HepG2 (cell line): ENCODE results near the gene C9orf43. TPM values are rescaled to one million over a fixed set of nuclear protein-coding genes. Genes with fewer than 3 reads are reported as not detected.

ENCODE experiments used
- ERF ChIP-seq: IDR thresholded peaks from 2 replicates; pipeline ENCODE4 v1.6.1; 2018; ENCODE audit warnings: missing biosample characterization, missing genetic modification reagents
- FOXK1 ChIP-seq: sonication (generic); formaldehyde crosslinking; IDR thresholded peaks from 2 replicates; pipeline ENCODE4 v1.4.0; 2020; ENCODE audit warnings: low read depth, missing genetic modification reagents, borderline replicate concordance
- HNF4A ChIP-seq: sonication (generic); formaldehyde crosslinking; IDR thresholded peaks from 2 replicates; pipeline ENCODE4 v1.4.0; 2020; ENCODE audit warnings: missing genetic modification reagents
- HNF4G ChIP-seq, 2 experiments: sonication (generic) in 1 of 2; formaldehyde crosslinking in 1 of 2; IDR thresholded peaks; 2 replicates each; pipeline versions ENCODE4 v1.4.0 to v1.6.1; 2011 to 2020; ENCODE audit warnings: borderline replicate concordance in 2 of 2, low read depth in 2 of 2, mild to moderate bottlenecking in 2 of 2, low read length in 1 of 2, missing genetic modification reagents in 1 of 2, moderate library complexity in 1 of 2
- KLF16 ChIP-seq, 2 experiments: sonication (generic) in 1 of 2; formaldehyde crosslinking in 1 of 2; IDR thresholded peaks; 2 replicates each; pipeline versions ENCODE4 v1.6.1 to v1.8.0; 2016 to 2023; ENCODE audit warnings: missing genetic modification reagents in 2 of 2, missing compliant biosample characterization in 1 of 2
- POLR2AphosphoS5 ChIP-seq: IDR thresholded peaks from 2 replicates; pipeline ENCODE4 v1.6.1; 2012; ENCODE audit warnings: low read depth, low read length
- TCF7 ChIP-seq: sonication (generic); IDR thresholded peaks from 2 replicates; pipeline ENCODE4 v1.6.1; 2016; ENCODE audit warnings: antibody characterized with exemption, low read depth
- ZNF136 ChIP-seq: sonication (generic); formaldehyde crosslinking; IDR thresholded peaks from 2 replicates; pipeline ENCODE4 v1.8.1; 2022; ENCODE audit warnings: low read depth, mild to moderate bottlenecking, moderate library complexity, missing genetic modification reagents
- ZNF205 ChIP-seq: IDR thresholded peaks from 2 replicates; pipeline ENCODE4 v1.6.1; 2018; ENCODE audit warnings: missing biosample characterization, missing genetic modification reagents
- ZNF264 ChIP-seq: sonication (generic); formaldehyde crosslinking; IDR thresholded peaks from 2 replicates; pipeline ENCODE4 v1.4.0; 2020; ENCODE audit warnings: missing genetic modification reagents
- ZNF501 ChIP-seq: sonication (generic); formaldehyde crosslinking; IDR thresholded peaks from 2 replicates; pipeline ENCODE4 v1.5.1; 2020; ENCODE audit warnings: mild to moderate bottlenecking, moderate library complexity, missing genetic modification reagents
- polyA plus RNA-seq, 8 experiments: library from polyadenylated mRNA; depleted of rRNA in 3 of 8; stranded (reverse) in 7 of 8; unstranded in 1 of 8; fragments of >200 nt; fragmentation: Illumina TruSeq in 4 of 8; extraction: Trizol in 4 of 8; gene quantifications; 2 replicates each; pipeline versions ENCODE4 v1.2.1 to v1.2.3, GENCODE V29; 2011 to 2016; ENCODE audit warnings: low read depth in 4 of 8, missing spikeins in 1 of 8, mixed read lengths in 1 of 8; ENCODE audit not compliant: insufficient read depth in 1 of 8
- total RNA-seq, 5 experiments: library from RNA; depleted of rRNA; stranded (reverse); fragments of >200 nt; fragmentation: Illumina TruSeq; extraction: Trizol; gene quantifications; 2 replicates each; pipeline ENCODE4 v1.2.3, GENCODE V29; 2016; ENCODE audit warnings: low read depth in 1 of 5
- TF ChIP-seq, protein P1 (sequence below): IDR thresholded peaks from 2 replicates; pipeline ENCODE4 v1.4.0; 2020; ENCODE audit warnings: mild to moderate bottlenecking, missing genetic modification reagents
- TF ChIP-seq, protein P2 (sequence below): sonication (generic); formaldehyde crosslinking; IDR thresholded peaks from 2 replicates; pipeline ENCODE4 v1.5.0; 2020; ENCODE audit warnings: mild to moderate bottlenecking, missing genetic modification reagents, borderline replicate concordance
- TF ChIP-seq, protein P3 (sequence below): sonication (generic); formaldehyde crosslinking; IDR thresholded peaks from 2 replicates; pipeline ENCODE4 v1.4.0; 2020; ENCODE audit warnings: missing genetic modification reagents
- TF ChIP-seq, protein P4 (sequence below), 2 experiments: sonication (generic) in 1 of 2; formaldehyde crosslinking in 1 of 2; IDR thresholded peaks; 2 replicates each; pipeline versions ENCODE4 v1.4.0 to v1.6.1; 2018 to 2020; ENCODE audit warnings: missing genetic modification reagents in 2 of 2, borderline replicate concordance in 1 of 2, low read depth in 1 of 2, mild to moderate bottlenecking in 1 of 2, missing biosample characterization in 1 of 2
- TF ChIP-seq, protein P5 (sequence below): IDR thresholded peaks from 2 replicates; pipeline ENCODE4 v1.6.1; 2018; ENCODE audit warnings: missing genetic modification reagents, mild to moderate bottlenecking, missing compliant biosample characterization

The C9orf43 gene
- total and polyA plus RNA-seq, 2 of the 13 experiments (the other 11 are each of a cell fraction or from before 2014, with no cell fraction given): 0.24 to 0.31 TPM

DNA sequence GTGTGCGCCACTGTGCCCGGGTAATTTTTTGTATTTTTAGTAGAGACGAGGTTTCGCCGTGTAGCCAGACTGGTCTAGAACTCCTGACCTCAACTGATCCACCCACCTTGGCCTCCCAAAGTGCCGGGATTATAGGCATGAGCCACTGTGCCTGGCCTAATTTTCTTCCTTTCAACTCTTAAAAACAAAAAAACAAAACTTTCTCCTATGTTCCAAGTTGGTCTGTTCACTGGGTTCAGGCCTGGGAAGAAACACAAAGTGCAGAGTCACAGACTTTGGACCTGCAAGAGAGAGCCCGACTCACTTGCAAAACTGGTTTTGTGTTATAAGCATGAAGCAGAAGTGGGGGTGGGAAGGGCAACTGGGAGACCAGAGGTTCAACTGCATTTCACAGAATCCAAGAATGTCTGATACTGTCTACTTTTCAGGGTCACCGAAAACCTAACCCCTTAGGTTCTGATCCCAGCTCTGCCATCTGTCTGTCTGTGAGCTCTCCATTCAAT is 28.6 kb upstream of the C9orf43 start (continued):
- TF ChIP-seq ZNF264 (CRISPR knock-in tag): peak; percentile 73; the same call in 1 of the 2 replicates
- TF ChIP-seq KLF16 (CRISPR knock-in tag; IDR thresholded peaks at IDR 0.05): peak in 1 of 2 experiments; percentile 34; a peak in 1 of 4 replicates
- TF ChIP-seq HNF4G (IDR thresholded peaks at IDR 0.05; ENCODE audit: borderline replicate concordance, low read depth, low read length): peak; percentile 95
- TF ChIP-seq HNF4G (CRISPR knock-in tag; IDR thresholded peaks at IDR 0.05; ENCODE audit: borderline replicate concordance, low read depth): peak; percentile 91; the same call in 1 of the 2 replicates
- peak; percentile 45 for TF ChIP-seq TCF7
- TF ChIP-seq, protein P1, sequence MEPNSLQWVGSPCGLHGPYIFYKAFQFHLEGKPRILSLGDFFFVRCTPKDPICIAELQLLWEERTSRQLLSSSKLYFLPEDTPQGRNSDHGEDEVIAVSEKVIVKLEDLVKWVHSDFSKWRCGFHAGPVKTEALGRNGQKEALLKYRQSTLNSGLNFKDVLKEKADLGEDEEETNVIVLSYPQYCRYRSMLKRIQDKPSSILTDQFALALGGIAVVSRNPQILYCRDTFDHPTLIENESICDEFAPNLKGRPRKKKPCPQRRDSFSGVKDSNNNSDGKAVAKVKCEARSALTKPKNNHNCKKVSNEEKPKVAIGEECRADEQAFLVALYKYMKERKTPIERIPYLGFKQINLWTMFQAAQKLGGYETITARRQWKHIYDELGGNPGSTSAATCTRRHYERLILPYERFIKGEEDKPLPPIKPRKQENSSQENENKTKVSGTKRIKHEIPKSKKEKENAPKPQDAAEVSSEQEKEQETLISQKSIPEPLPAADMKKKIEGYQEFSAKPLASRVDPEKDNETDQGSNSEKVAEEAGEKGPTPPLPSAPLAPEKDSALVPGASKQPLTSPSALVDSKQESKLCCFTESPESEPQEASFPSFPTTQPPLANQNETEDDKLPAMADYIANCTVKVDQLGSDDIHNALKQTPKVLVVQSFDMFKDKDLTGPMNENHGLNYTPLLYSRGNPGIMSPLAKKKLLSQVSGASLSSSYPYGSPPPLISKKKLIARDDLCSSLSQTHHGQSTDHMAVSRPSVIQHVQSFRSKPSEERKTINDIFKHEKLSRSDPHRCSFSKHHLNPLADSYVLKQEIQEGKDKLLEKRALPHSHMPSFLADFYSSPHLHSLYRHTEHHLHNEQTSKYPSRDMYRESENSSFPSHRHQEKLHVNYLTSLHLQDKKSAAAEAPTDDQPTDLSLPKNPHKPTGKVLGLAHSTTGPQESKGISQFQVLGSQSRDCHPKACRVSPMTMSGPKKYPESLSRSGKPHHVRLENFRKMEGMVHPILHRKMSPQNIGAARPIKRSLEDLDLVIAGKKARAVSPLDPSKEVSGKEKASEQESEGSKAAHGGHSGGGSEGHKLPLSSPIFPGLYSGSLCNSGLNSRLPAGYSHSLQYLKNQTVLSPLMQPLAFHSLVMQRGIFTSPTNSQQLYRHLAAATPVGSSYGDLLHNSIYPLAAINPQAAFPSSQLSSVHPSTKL: peak; percentile 83
- TF ChIP-seq ZNF501: 0 out of 2 replicates have a peak, but pooled peaks have one; percentile 17
- no peak for TF ChIP-seq ZNF136 (CRISPR knock-in tag)
- TF ChIP-seq, protein P2, sequence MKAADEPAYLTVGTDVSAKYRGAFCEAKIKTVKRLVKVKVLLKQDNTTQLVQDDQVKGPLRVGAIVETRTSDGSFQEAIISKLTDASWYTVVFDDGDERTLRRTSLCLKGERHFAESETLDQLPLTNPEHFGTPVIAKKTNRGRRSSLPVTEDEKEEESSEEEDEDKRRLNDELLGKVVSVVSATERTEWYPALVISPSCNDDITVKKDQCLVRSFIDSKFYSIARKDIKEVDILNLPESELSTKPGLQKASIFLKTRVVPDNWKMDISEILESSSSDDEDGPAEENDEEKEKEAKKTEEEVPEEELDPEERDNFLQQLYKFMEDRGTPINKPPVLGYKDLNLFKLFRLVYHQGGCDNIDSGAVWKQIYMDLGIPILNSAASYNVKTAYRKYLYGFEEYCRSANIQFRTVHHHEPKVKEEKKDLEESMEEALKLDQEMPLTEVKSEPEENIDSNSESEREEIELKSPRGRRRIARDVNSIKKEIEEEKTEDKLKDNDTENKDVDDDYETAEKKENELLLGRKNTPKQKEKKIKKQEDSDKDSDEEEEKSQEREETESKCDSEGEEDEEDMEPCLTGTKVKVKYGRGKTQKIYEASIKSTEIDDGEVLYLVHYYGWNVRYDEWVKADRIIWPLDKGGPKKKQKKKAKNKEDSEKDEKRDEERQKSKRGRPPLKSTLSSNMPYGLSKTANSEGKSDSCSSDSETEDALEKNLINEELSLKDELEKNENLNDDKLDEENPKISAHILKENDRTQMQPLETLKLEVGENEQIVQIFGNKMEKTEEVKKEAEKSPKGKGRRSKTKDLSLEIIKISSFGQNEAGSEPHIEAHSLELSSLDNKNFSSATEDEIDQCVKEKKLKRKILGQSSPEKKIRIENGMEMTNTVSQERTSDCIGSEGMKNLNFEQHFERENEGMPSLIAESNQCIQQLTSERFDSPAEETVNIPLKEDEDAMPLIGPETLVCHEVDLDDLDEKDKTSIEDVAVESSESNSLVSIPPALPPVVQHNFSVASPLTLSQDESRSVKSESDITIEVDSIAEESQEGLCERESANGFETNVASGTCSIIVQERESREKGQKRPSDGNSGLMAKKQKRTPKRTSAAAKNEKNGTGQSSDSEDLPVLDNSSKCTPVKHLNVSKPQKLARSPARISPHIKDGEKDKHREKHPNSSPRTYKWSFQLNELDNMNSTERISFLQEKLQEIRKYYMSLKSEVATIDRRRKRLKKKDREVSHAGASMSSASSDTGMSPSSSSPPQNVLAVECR: no peak; the same call in 1 of the 2 replicates
- TF ChIP-seq, protein P3, sequence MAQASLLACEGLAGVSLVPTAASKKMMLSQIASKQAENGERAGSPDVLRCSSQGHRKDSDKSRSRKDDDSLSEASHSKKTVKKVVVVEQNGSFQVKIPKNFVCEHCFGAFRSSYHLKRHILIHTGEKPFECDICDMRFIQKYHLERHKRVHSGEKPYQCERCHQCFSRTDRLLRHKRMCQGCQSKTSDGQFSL (CRISPR knock-in tag): 0 out of 2 replicates have a peak, but pooled peaks have one; percentile 37
- peak; percentile 98 for TF ChIP-seq HNF4A (CRISPR knock-in tag)
- TF ChIP-seq, protein P4, sequence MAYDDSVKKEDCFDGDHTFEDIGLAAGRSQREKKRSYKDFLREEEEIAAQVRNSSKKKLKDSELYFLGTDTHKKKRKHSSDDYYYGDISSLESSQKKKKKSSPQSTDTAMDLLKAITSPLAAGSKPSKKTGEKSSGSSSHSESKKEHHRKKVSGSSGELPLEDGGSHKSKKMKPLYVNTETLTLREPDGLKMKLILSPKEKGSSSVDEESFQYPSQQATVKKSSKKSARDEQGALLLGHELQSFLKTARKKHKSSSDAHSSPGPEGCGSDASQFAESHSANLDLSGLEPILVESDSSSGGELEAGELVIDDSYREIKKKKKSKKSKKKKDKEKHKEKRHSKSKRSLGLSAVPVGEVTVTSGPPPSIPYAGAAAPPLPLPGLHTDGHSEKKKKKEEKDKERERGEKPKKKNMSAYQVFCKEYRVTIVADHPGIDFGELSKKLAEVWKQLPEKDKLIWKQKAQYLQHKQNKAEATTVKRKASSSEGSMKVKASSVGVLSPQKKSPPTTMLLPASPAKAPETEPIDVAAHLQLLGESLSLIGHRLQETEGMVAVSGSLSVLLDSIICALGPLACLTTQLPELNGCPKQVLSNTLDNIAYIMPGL (CRISPR knock-in tag; IDR thresholded peaks at IDR 0.05; ENCODE audit: borderline replicate concordance in 1 of 2, low read depth in 1 of 2): peak in 1 of 2 experiments; percentile 10; a peak in 1 of 4 replicates
- peak; percentile 21; the same call in 1 of the 2 replicates for TF ChIP-seq POLR2AphosphoS5
- peak; percentile 36; the same call in 1 of the 2 replicates for TF ChIP-seq ERF
- peak; percentile 43; the same call in 1 of the 2 replicates for TF ChIP-seq ZNF205
- TF ChIP-seq, protein P5, sequence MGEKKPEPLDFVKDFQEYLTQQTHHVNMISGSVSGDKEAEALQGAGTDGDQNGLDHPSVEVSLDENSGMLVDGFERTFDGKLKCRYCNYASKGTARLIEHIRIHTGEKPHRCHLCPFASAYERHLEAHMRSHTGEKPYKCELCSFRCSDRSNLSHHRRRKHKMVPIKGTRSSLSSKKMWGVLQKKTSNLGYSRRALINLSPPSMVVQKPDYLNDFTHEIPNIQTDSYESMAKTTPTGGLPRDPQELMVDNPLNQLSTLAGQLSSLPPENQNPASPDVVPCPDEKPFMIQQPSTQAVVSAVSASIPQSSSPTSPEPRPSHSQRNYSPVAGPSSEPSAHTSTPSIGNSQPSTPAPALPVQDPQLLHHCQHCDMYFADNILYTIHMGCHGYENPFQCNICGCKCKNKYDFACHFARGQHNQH (CRISPR knock-in tag): peak; percentile 43; the same call in 1 of the 2 replicates
- TF ChIP-seq FOXK1 (CRISPR knock-in tag): peak; percentile 44; the same call in 1 of the 2 replicates
